GM12891 (cell line): ENCODE measurements around the gene POLE3.

ENCODE experiments used
- POLR2A ChIP-seq: IDR thresholded peaks from 2 replicates; pipeline ENCODE4 v1.6.1; 2011; ENCODE audit warnings: low read depth, low read length, control low read depth
- POLR2AphosphoS5 ChIP-seq: IDR thresholded peaks from 2 replicates; pipeline ENCODE4 v1.6.1; 2011; ENCODE audit warnings: low read depth, low read length, control low read depth
- POU2F2 ChIP-seq: IDR thresholded peaks from 2 replicates; pipeline ENCODE4 v1.6.1; 2011; ENCODE audit warnings: low read depth, mild to moderate bottlenecking, control low read depth, low read length, moderate library complexity
- SPI1 ChIP-seq: IDR thresholded peaks from 2 replicates; pipeline ENCODE4 v1.6.1; 2011; ENCODE audit warnings: low read depth, low read length, control low read depth
- TAF1 ChIP-seq: IDR thresholded peaks from 2 replicates; pipeline ENCODE4 v1.6.1; 2011; ENCODE audit warnings: low read depth, low read length, control low read depth

DNA sequence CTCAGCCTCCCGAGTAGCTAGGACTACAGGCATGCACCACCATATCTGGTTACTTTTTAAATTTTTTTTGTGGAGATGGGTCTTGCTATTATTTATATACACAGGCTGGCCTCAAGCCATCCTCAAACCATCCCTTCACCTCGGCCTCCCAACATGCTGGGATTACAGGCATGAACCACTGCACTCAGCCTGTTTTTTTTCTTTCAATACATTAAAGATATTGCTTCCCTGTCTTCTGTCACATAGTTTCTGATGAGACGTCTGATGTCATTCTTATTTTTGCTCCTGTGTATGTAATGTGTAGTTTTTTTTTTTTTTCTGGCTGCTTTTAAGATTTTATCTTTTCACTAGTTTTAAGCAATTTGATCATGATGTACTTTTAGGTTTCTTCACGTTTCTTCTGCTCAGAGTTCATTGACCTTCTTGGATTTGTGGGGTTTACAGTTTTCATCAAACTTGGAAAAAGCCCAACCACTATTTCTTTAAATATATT lies 41.7 kb upstream of the POLE3 start:
- TF ChIP-seq POLR2A, result no peak
- no peak for TF ChIP-seq POLR2AphosphoS5
- no peak for TF ChIP-seq TAF1
- TF ChIP-seq POU2F2, result no peak
- no peak for TF ChIP-seq SPI1
